ENCODE measurements around the gene EIF3B. TPM values are rescaled to one million over a fixed set of nuclear protein-coding genes. Genes with fewer than 3 reads are reported as not detected.
"Not testable (repeated sequence)": the region's sequence is repeated elsewhere in the genome, so short reads cannot be mapped to it uniquely, and the experiment has no call there.

The EIF3B gene
- 196 and 200 TPM in 2 replicates for total RNA-seq

DNA sequence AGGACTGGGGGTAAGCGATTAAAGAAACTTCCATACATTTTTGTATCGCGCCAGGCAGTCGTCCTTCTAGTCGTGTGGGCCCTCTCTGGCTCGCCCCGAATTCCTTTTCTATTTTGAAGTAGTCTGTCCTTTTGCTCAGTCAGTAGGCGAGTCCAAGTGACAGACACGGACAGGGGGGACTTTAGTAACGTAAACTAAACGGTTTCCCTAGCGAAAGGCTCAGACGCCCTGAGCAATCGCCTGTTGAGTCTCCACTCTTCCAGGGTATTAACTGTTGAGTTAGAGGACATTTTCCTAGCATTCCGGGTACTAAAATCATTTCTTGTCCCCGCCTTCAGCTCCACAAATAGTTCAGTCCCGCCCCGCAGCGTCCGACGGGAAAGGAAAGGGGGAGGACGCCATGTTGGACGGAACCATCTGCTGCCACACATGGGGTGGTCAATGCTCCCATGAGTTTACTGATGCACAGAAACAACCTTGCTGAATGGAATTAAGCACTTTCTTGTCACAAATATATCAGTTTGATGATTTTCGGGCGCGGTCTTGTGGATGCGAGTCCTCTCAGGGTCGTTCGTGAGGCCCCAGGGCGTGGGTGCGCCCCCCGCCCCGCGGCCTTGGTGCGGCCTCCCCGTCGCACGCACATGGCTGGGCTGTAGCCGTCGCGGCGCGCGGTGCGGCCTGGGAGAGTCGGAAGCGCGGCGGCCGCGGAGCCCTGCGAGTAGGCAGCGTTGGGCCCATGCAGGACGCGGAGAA lies at the start of gene EIF3B:
EIF3B (plus strand) TSS at position 642 of the 753 bp plus-strand sequence; CDS start at position 737, 95 bp downstream.
- intact Hi-C loops (cut with micrococcal nuclease), result loop anchor here (1.0 to 2.0 kb wide), 7 partner anchors 40 to 822 kb away; partner anchors contain the start of genes BRAT1, CHST12, MAD1L1 and MRM2

DNA sequence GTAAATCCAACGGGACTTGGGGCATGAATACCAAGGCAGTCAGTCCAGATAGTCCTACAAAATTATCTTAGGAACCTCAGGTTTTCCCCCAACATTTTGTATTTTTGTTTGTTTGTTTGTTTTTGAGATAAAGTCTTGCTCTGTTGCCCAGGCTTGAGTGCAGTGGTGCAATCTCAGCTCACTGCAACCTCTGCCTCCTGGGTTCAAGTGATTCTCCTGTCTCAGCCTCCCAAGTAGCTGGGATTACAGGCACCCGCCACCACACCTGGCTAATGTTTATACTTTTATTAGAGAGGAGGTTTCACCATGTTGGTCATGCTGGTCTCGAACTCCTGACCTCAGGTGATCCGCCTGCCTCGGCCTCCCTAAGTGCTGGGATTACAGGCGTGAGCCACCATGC lies 49.4 kb upstream of the EIF3B start:
- intact Hi-C loops (cut with micrococcal nuclease), result not testable (repeated sequence)

DNA sequence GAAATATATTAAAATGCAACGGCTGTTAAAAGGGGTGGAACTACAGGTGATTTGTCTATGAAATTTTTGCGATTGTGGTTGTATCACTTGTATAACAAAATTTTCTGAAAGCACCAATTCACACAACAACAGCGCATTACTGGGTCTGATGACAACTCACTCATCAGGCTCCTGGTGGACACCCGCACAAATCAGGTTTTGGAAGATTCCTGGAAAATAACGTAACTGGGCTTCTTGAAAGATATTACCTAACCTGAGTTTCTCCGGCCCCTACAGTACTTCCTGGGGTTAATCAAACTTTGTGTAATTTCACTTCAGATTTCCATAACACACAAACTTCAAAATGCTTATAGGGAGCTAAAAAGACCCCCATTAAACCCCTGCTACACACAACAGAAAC lies 47.9 kb upstream of the EIF3B start:
- intact Hi-C loops (cut with micrococcal nuclease), result no loop called here

DNA sequence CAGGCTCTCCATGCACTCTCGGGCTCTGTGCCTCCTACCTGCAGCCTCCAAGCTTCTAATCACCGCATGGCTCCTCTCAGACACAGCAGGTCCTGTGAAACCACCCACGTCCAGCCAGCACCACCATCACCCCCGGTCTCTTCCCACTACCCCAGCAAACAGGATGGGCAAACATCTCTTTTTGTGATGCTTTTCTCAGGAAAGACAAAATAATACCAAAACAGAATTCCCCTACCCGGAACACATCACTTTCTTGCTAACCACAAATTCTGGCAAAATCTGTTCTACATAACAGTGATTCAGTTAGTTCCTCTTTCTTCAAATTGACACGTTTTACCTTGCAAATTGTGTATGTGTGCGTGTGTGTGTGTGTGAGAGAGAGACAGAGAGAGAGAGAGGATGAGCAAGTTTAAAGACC lies 46.9 kb upstream of the EIF3B start:
- intact Hi-C loops (cut with micrococcal nuclease), result no loop called here

DNA sequence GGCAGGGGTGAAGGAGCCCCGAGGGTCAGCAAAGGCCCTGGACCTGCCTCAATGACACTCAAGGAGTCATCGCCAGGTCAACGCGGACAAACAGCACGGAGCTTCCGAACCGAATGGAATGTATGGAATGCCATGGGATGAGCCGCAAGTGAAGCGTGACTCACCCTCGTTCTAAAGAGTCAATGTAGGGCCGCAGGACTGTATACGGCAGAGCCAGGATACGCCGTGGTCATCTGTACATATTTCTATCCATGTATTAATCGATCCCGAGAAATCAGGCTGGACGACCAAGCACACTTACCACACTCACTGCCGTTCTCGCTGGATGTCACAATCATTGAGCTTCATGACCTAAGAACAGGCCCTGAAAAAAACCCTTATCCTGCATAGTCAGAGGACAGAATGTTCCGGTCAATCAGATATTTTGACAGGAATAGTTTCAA lies 44.7 kb upstream of the EIF3B start:
- intact Hi-C loops (cut with micrococcal nuclease), result loop anchor here (5.0 kb wide), 2 partner anchors 68 to 322 kb away; partner anchors contain the start of genes MRM2, NUDT1 and TTYH3

DNA sequence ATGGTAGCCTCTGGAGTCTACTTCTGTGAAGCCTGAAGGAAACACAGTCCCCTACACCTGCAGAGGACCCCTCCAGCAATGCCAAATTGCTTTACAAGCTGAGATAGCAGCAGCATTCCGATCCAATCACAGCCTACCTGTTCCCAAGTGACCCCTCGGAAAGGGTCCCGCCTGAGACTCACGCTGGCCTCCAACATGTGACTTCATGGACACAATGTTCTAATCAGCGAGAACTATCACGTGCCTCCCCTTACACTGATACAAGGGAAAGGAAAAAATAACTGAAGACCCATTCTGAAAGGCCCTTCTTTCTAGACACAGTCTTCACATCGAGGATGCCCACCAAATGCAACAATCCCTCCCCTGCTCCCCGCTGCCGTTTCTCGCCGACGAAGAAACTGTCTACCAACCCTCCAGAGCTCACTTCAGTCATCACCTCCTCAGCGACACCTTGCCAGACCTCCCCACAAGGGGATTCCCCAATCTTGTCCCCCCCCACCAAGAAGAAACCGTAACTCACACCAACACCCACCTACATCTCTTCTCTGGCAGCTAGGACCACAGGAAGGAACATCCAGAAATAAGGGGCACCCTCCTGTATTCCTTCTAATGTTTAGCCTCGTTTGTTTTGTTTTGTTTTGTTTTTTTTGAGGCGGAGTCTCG lies 42.2 kb upstream of the EIF3B start:
- intact Hi-C loops (cut with micrococcal nuclease), result loop anchor here (5.0 kb wide), 2 partner anchors 70 to 320 kb away; partner anchors contain the start of genes MRM2, NUDT1 and TTYH3

DNA sequence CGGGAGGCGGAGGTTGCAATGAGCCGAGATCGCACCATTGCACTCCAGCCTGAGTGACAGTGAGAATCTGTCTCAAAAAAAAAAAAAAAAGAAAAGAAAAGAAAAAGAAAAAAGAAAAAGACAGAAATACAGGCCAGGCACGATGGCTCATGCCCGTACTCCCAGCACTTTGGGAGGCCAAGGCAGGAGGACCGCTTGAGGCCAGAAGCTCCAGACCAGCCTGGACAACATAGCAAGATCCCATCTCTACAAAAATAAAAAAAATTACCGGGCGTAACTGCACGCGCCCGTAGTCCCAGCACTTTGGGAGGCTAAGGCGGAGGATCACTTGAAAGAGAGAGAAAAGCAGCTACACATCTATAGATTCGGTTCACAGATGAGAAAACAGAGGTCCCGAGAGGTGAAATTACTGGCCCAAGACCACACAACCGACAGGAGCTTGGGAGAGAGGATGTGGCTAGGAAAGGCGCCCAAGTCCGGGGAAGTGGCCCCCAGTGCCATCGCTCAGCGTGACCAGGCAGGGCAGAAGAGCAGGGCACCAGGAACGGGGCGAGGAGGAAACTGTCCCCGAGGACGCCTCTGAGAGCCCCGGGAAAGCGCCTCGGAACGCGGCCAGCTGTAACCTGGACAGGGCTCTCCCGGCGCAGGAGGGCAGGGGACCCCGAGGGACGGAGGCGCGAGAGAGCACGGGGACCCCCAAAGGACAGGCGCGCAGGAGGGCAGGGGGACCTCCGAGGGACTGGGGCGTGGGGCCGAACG lies 41.0 kb upstream of the EIF3B start:
- intact Hi-C loops (cut with micrococcal nuclease), result loop anchor here (1.0 to 5.0 kb wide), 5 partner anchors 41 to 319 kb away; partner anchors contain the start of genes CHST12, EIF3B, IQCE and MRM2

DNA sequence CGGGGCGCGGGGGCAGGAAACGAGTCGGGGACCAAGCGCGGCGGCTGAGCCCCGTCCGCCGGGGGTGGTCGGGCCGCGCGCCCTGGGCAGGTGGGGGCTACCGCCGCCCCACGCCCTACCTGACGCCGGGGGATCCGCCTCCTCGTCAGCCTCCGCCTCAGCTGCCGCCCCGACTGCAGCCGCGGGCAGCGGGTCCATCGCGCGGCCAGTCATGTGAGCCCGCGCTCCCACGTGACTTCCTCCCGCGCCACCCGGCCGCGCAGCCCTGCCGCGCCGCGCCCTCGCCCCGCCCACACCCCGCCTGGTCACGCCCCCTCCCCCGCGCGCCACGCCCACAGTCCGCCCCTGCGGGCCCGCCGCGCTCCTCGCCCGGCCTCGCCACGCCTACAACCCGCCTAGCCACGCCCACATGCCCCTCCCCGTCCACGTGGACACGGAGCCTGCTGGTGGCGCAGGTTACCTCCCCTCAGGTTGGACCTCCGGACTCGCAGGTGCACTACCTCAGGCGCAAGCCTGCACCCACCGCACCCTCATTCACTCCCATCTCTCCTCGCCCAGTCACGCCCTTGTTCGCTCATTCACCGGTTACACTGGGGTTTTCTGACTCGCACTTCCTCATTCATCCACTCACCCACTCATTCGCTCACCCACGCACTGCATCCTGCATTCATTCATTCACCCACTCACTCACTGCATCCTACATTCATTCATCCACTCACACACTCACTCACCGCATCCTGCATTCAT lies 40.2 kb upstream of the EIF3B start, which contains the start of gene SNX8:
SNX8 (minus strand) TSS at position 233 of the 747 bp plus-strand sequence; CDS start at position 213, 20 bp downstream.
- intact Hi-C loops (cut with micrococcal nuclease), result loop anchor here (1.0 to 5.0 kb wide), 5 partner anchors 40 to 318 kb away; partner anchors contain the start of genes CHST12, EIF3B, IQCE and MRM2

DNA sequence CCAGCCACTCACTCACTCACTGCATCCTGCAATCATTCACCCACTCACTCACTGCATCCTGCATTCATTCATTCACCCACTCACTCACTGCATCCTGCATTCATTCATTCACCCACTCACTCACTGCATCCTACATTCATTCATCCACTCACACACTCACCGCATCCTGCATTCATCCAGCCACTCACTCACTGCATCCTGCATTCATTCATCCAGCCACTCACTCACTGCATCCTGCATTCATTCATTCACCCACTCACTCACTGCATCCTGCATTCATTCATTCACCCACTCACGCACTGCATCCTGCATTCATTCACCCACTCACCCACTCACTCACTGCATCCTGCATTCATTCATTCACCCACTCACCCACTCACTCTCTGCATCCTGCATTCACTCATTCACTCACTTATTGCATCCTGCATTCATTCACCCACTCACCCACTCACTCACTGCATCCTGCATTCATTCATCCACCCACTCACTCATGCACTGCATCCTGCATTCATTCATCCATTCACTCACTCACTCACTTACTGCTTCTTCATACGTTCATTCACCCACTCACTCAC lies 39.6 kb upstream of the EIF3B start:
- intact Hi-C loops (cut with micrococcal nuclease), result loop anchor here (1.0 to 5.0 kb wide), 5 partner anchors 39 to 317 kb away; partner anchors contain the start of genes CHST12, EIF3B, IQCE and MRM2

DNA sequence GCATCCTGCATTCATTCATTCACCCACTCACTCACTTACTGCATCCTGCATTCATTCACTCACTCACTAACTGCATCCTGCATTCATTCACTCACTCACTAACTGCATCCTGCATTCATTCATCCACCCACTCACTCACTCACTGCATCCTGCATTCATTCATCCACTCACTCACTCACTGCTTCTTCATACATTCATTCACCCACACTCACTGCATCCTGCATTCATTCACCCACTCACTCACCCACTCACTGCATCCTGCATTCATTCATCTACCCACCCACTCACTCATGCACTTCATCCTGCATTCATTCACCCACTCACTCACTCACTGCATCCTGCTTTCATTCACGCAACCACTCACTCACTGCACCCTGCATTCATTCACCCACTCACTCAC lies 38.8 kb upstream of the EIF3B start:
- intact Hi-C loops (cut with micrococcal nuclease), result loop anchor here (2.0 kb wide), 2 partner anchors 87 to 243 kb away; partner anchors contain the start of genes CHST12 and IQCE

DNA sequence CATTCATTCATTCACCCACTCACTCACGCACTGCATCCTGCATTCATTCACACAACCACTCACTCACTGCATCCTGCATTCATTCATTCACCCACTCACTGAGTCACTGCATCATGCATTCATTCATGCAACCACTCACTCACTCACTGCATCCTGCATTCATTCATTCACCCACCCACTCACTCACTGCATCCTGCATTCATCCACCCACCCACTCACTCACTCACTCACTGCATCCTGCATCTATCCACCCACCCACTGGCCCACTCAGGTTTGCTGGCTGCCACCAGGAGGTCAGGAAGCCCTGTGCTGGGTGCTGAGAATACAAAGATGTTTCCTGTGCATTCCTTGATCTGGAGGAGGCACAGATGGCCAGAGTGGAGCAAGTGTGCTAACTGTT lies 38.0 kb upstream of the EIF3B start:
- intact Hi-C loops (cut with micrococcal nuclease), result no loop called here

DNA sequence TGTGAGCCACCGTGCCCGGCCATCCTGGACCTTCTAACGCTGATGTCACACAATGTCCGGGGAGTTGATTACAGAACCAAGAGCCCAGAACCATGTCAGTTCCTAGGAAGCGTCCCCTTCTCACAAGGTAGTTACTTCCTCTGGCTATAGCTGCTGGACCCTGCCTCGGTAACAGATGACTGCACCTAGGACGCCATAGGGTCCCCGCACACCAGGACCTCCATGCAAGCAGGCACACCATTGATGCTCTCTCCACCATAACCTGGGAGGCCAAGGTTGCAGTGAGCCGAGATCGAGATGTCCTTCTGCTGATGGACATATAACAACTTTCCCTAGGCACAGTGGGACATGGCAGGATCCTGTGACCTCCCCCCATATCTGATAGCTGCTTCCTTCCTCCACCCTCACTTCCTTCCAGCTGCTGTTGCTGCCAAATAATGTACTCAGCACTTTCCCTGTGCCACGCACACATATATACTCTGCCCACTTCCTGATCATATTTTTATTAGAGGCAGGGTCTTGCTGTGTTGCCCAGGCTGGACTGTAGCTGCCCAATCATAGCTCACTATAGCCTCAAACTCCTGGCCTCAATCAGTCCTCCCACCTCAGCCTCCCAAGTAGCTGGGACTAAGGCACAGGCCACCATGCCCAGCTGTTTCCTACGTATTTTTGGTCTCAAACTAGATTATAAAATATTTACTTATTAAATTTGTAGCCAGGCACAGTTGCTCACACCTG lies 36.9 kb upstream of the EIF3B start:
- intact Hi-C loops (cut with micrococcal nuclease), result no loop called here

DNA sequence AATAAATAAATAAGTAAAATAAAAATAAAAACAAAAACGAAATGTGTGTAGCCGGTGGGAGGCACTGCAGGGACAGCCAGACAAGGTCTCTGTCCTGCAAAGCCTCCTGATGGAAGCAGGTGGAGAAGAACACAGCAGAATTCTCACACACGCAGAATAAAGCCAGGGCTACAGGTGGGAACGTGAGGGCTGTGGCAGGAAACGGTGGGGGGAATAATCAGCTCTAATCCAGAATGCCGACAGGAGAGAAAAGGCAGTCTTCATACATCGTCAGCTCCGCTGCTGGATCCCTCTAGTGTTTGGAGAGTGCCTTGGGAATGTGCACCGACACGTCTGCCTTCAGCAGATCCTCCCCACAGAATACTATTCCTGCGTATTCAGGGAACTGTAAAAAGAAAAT lies 33.6 kb upstream of the EIF3B start:
- intact Hi-C loops (cut with micrococcal nuclease), result no loop called here

DNA sequence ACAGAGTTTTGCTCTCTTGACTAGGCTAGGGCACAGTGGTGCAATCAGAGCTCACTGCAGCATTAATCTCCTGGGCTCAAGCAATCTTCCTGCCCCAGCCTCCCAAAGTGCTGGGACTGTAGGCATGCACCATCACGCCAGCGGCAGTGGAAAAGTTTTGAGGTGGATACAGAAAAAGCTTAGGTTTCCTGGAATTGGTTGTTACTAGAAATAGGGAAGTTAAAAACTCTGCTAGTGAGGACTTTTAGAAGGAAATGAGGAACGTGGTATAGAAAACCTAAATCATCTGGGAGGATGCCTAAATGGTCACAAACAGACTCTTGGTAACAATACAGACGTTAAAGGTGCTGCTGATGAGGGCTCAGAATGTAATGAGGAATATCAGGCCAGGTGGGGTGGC lies 29.5 kb upstream of the EIF3B start:
- intact Hi-C loops (cut with micrococcal nuclease), result no loop called here

DNA sequence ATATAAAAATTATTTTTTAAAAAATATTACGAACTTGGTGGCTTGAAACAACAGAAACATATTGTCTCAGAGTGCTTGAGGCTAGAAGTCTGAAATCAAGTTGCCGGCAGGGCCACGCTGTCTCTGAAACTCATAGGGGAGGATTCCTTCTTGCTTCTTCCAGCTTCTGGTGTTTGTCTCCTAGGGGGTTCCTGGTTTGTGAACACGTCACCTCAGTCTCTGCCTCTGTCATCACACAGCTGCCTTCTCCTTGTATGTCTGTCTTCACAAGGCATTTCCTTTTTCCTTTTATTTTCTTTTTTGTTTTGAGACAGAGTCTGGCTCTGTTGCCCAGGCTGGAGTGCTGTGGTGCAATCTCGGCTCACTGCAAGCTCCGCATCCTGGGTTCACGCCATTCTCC lies 27.7 kb upstream of the EIF3B start:
- intact Hi-C loops (cut with micrococcal nuclease), result no loop called here

DNA sequence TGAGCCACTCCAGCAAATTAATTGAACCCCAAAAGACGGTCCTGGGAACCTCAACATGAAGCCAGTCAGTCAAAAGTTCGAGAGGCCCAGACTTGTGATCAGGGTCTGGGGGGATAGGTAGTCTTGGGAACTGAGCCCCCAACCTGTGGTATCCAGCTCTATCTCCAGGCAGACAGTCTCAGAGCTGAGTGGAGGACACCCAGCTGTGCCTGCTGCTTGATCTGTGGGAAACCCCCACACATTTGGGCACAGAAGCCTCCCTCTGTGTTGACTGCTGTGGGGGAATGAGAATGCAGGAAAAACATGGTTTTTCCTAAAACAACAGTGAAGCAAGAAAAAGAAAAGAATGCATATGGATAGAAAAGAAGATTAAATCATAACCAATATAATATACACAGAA lies 24.1 kb upstream of the EIF3B start:
- intact Hi-C loops (cut with micrococcal nuclease), result no loop called here

DNA sequence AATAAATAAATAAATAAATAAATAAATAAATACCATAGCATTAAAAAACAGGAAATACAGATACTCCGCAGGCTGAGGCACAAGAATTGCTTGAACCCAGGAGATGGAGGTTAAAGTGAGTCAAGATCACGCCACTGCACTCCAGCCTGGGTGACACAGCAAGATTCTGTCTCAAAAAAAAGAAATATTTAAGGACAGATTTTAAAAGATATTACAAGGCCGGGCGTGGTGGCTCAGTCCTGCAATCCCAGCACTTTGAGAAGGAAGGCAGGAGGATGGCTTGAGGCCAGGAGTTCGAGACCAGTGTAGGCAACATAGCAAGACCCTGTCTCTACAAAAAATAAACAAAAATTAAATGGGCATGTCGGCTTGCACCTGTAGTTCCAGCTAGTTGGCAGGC lies 22.9 kb upstream of the EIF3B start:
- intact Hi-C loops (cut with micrococcal nuclease), result no loop called here

DNA sequence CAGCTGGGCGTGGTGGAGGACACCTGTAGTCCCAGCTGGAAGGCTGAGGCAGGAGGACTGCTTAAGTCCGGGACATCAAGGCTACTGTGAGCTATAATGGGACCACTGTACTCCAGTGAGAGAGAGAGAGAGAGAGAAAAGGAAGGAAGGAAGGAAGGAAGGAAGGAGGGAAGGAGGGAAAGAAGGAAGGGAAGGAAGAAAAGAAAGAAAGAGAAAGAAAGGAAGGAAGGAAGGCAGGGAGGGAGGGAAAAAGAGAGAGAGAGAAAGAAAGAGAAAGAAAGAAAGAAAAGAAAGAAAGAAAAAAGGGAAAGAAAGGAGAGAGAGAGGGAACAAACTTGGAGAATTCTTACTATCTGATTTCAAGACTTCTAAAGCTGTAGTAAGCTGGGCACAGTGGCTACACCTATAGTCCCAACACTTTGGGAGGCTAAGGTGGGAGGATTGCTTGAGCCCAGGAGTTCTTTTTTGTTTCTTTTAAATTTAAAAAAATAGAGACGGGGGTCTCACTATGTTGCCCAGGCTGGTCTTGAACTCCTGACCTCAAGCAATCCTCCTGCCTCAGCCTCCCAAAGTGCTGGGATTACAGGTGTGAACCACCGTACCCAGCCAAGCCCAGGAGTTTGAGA lies 21.9 kb upstream of the EIF3B start:
- intact Hi-C loops (cut with micrococcal nuclease), result not testable (repeated sequence)

All from T-helper 2 cell treated with Interferon-gamma antibody and Interleukin-4, amounts not matched to agents 100 ng/mL and 5 ng/mL, for 36 hours (primary cell).